Cardiac septum (tissue), 1 donor: ENCODE results near the gene HSFX4. TPM values are rescaled to one million over a fixed set of nuclear protein-coding genes. Genes with fewer than 3 reads are reported as not detected.

Experiments
- total RNA-seq: library from RNA; stranded (reverse); fragmentation: NEBNext Ultra II Directional; extraction: Animal tissue kit (Norgen Biotek cat#: 25700); gene quantifications from one replicate; pipeline ENCODE4 v1.2.1, GENCODE V29; 2021
- donor health status: DM: no; HTN: no; CAD: no.

Gene HSFX4
- total RNA-seq, 1 donor from 2014 or later, result 0.30 TPM

Other genes starting within 250 kb of the HSFX4 start
- not detected for gene MAGEA11, start 217.5 kb upstream of the HSFX4 start, total RNA-seq
- gene HSFX1, start 155.5 kb upstream of the HSFX4 start, total RNA-seq, result 2.0 TPM
- gene MAGEA9, start 147.6 kb upstream of the HSFX4 start, total RNA-seq, result not detected
- gene MAGEA8, start 48.4 kb upstream of the HSFX4 start, total RNA-seq, result not detected
- 23.7 TPM for gene EOLA2, start 8.9 kb downstream of the HSFX4 start, total RNA-seq